ENCODE results near the gene GPSM1. TPM values are rescaled to one million over a fixed set of nuclear protein-coding genes. Genes with fewer than 3 reads are reported as not detected.

GPSM1 gene
- total RNA-seq, 1 experiment from 2014 or later, result 26.9 TPM

DNA sequence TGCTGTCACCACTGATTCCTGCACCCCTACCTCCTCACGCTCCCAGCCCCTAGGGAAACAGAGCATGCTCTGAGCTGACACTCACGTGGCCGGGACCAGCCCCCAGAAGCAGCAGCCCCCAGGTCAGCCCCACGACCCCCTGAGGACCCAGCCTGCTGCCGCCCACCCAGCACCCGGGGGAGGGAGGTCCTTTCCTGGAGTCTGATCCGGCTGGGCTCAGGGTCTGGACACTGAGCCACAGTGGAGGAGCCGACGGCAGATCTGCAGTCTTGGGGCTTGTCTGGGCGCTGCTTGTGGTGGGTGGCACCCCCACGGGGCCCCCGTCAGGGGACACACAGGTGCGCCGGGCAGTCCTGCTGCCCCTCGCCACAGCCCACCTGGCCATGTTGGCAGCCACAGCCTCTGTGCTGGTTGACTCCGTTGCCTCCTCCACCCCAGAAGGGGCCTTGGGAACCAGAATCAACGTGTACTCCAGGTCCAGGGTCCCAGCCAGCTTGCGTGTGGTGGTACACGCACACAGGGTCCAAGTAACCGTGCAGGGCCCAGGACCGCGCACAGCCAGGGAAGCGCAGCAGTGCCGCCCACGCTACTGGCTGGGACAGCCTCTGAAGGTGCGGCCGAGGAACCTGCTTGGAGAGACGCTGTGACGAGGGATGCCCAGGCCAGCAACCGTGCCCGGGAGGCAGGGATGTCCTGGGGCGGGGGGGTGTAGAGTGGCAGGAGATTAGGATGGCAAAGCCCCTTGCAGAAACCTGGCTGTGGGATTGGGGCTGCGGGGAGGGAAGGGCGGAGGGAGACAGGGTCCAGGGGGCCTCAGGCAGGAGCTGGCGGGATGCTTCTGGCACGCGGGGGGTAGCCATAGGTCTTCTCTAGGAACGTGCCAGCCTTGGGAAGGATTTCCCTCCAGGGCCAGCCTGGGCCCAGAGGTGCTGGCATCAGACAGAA, 32.7 kb downstream of the GPSM1 start:
- H3K9me3 ChIP-seq (ENCODE audit: low read length), result no peaks in the 10 kb centered on the region
- CTCF ChIA-PET, result no interaction called here
- H3K27ac ChIP-seq (ENCODE audit: low read length), result no peak overlapping the region
- H3K9me2 ChIP-seq (replicated peaks; ENCODE audit: low read length), result no peaks in the 10 kb centered on the region
- TF ChIP-seq EZH2phosphoT487 (IDR thresholded peaks at IDR 0.05; ENCODE audit: borderline replicate concordance, low read length), result no peak
- TF ChIP-seq EZH2 (IDR thresholded peaks at IDR 0.05; ENCODE audit: low read length, unreplicated experiment), result no peak
- TF ChIP-seq, protein P1, sequence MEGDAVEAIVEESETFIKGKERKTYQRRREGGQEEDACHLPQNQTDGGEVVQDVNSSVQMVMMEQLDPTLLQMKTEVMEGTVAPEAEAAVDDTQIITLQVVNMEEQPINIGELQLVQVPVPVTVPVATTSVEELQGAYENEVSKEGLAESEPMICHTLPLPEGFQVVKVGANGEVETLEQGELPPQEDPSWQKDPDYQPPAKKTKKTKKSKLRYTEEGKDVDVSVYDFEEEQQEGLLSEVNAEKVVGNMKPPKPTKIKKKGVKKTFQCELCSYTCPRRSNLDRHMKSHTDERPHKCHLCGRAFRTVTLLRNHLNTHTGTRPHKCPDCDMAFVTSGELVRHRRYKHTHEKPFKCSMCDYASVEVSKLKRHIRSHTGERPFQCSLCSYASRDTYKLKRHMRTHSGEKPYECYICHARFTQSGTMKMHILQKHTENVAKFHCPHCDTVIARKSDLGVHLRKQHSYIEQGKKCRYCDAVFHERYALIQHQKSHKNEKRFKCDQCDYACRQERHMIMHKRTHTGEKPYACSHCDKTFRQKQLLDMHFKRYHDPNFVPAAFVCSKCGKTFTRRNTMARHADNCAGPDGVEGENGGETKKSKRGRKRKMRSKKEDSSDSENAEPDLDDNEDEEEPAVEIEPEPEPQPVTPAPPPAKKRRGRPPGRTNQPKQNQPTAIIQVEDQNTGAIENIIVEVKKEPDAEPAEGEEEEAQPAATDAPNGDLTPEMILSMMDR (conservative IDR thresholded peaks at IDR 0.05; ENCODE audit: low read depth, low read length), result no peak
- H3K27me3 ChIP-seq (ENCODE audit: low read length), result no peaks in the 10 kb centered on the region
- no peaks in the 10 kb centered on the region for H3K79me2 ChIP-seq (ENCODE audit: low read length)
- DNase-seq (no peak), ATAC-seq (no peak)
- no peaks in the 10 kb centered on the region for H3K36me3 ChIP-seq (ENCODE audit: low read depth, low read length)
- no TSS peak for BruUV-seq (replicated peaks)
- H3K4me1 ChIP-seq (ENCODE audit: insufficient read depth, low read length), result peaks cover 9% of the 10 kb centered on the region; the same call in 1 of the 2 replicates
- POLR2A ChIA-PET (ENCODE audit: unreplicated experiment), result no interaction called here
- no peak overlapping the region for H3K9ac ChIP-seq (ENCODE audit: low read length)
- H2AFZ ChIP-seq (ENCODE audit: low read length), result no peak overlapping the region
- no peaks in the 10 kb centered on the region for H3F3A ChIP-seq (ENCODE audit: low read length, unreplicated experiment)
- H3K4me3 ChIP-seq (ENCODE audit: low read length), result no peak overlapping the region
- H3K4me2 ChIP-seq (ENCODE audit: low read length), result no peak overlapping the region
- H4K20me1 ChIP-seq (ENCODE audit: low read length), result no peaks in the 10 kb centered on the region
- intact Hi-C loops (cut with micrococcal nuclease), result no loop called here

DNA sequence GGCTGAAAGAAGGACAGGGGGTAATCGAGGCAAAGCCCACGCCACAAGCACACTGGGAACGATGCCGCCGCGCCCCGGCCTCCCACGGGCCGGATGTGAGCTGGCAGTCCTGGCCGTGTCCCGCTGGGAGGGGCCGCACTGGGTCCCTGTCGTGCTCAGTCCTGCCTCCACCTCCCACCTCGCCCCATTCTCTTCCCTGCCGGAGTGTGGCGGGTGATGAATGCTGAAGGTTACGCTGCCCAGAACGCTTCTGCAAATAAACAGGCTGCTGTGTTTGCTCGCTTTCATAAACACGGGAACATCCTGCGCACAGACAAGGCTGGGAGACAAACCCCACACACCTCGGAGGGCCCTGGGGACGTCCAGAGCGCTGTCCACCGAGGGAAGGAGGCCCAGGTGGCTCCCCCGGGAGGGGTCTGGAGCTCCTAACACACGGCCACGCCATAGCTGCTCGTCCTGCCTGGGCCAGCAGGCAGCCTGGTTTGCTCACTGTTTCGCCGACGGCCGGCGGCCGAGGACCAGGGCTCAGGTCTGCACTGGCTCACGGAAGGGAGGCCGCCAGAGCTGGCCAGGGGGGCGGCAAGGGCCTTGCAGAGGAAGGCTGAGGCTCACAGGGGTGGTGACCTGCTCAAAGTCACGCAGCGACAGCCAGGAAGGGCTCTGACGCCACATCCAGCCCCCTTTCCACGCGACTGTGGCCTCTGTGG, 33.9 kb downstream of the GPSM1 start:
- no peaks in the 10 kb centered on the region for H3K36me3 ChIP-seq (ENCODE audit: low read depth, low read length)
- no peaks in the 10 kb centered on the region for H3K27me3 ChIP-seq (ENCODE audit: low read length)
- no peak for DNase-seq
- no peaks in the 10 kb centered on the region for H3K79me2 ChIP-seq (ENCODE audit: low read length)
- no peak overlapping the region for H2AFZ ChIP-seq (ENCODE audit: low read length)
- no peak for ATAC-seq
- H3K9me3 ChIP-seq (ENCODE audit: low read length), result no peaks in the 10 kb centered on the region
- TF ChIP-seq EZH2 (IDR thresholded peaks at IDR 0.05; ENCODE audit: low read length, unreplicated experiment) (no peak), EZH2phosphoT487 (IDR thresholded peaks at IDR 0.05; ENCODE audit: borderline replicate concordance, low read length) (no peak)
- TF ChIP-seq, protein P1 (conservative IDR thresholded peaks at IDR 0.05; ENCODE audit: low read depth, low read length), result no peak
- H3K9me2 ChIP-seq (replicated peaks; ENCODE audit: low read length), result no peaks in the 10 kb centered on the region
- H3K4me2 ChIP-seq (ENCODE audit: low read length), result no peak overlapping the region
- intact Hi-C loops (cut with micrococcal nuclease), result no loop called here
- CTCF ChIA-PET, result no interaction called here
- peaks cover 9% of the 10 kb centered on the region; the same call in 1 of the 2 replicates for H3K4me1 ChIP-seq (ENCODE audit: insufficient read depth, low read length)
- H3K4me3 ChIP-seq (ENCODE audit: low read length), result no peak overlapping the region
- no peak overlapping the region for H3K27ac ChIP-seq (ENCODE audit: low read length)
- H3K9ac ChIP-seq (ENCODE audit: low read length), result no peak overlapping the region
- H4K20me1 ChIP-seq (ENCODE audit: low read length), result no peaks in the 10 kb centered on the region
- no peaks in the 10 kb centered on the region for H3F3A ChIP-seq (ENCODE audit: low read length, unreplicated experiment)
- POLR2A ChIA-PET (ENCODE audit: unreplicated experiment), result no interaction called here
- no TSS peak for BruUV-seq (replicated peaks)

Data from PC-3 (cell line).